DND-41 (cell line): ENCODE measurements around the gene DPF1.

Experiments
- ATAC-seq: fragments of 200-7000 bp; cut with Tn5 transposase; 3 replicates; pipeline ENCODE4 v1.9.1; 2021; ENCODE audit warnings: low read depth; ENCODE audit not compliant: insufficient read depth
- DNase-seq: peaks from one replicate; pipeline ENCODE4 v3.0.0-alpha.2; 2020
- H2AFZ ChIP-seq: 2 replicates; pipeline ENCODE4 v1.6.0; 2012; ENCODE audit warnings: low read depth, low read length
- H3K27ac ChIP-seq: 2 replicates; pipeline ENCODE4 v1.5.1; 2012; ENCODE audit warnings: low read length, inconsistent platforms
- H3K27me3 ChIP-seq: fragments of 200-600 bp; sonication (generic); 2 replicates; pipeline ENCODE4 v1.6.0; 2012; ENCODE audit warnings: low read length, mild to moderate bottlenecking, inconsistent platforms; ENCODE audit not compliant: insufficient read depth, poor library complexity
- H3K36me3 ChIP-seq: 2 replicates; pipeline ENCODE4 v1.5.1; 2012; ENCODE audit warnings: low read length, inconsistent platforms; ENCODE audit not compliant: insufficient read depth
- H3K4me1 ChIP-seq: 2 replicates; pipeline ENCODE4 v1.5.1; 2012; ENCODE audit warnings: mild to moderate bottlenecking, low read length; ENCODE audit not compliant: insufficient read depth
- H3K4me2 ChIP-seq: 2 replicates; pipeline ENCODE4 v1.6.0; 2012; ENCODE audit warnings: mild to moderate bottlenecking, moderate library complexity, low read length, inconsistent platforms; ENCODE audit not compliant: insufficient read depth
- H3K4me3 ChIP-seq, 2 experiments: fragments of 200-600 bp in 1 of 2; shearing (Covaris generic) in 1 of 2; 2 replicates each; pipeline ENCODE4 v1.5.1; 2012 to 2016; ENCODE audit warnings: inconsistent platforms in 2 of 2, low read length in 2 of 2, mild to moderate bottlenecking in 2 of 2, low read depth in 1 of 2, moderate library complexity in 1 of 2
- H3K79me2 ChIP-seq: 2 replicates; pipeline ENCODE4 v1.6.0; 2012; ENCODE audit warnings: low read length, inconsistent platforms; ENCODE audit not compliant: insufficient read depth
- H3K9ac ChIP-seq: 2 replicates; pipeline ENCODE4 v1.6.0; 2012; ENCODE audit warnings: low read depth, mild to moderate bottlenecking, inconsistent platforms, low read length, moderate library complexity
- H3K9me3 ChIP-seq: 2 replicates; pipeline ENCODE4 v1.5.1; 2012; ENCODE audit warnings: low read length, moderate library complexity, mild to moderate bottlenecking, inconsistent platforms; ENCODE audit not compliant: insufficient read depth, severe bottlenecking
- H4K20me1 ChIP-seq: 2 replicates; pipeline ENCODE4 v1.6.0; 2012; ENCODE audit warnings: low read length; ENCODE audit not compliant: insufficient read depth
- CTCF ChIP-seq: IDR thresholded peaks from 2 replicates; pipeline ENCODE4 v1.5.1; 2012; ENCODE audit warnings: borderline replicate concordance, low read length, moderate library complexity, mild to moderate bottlenecking; ENCODE audit not compliant: poor library complexity, severe bottlenecking; ENCODE audit errors: extremely low read depth
- EZH2 ChIP-seq: IDR thresholded peaks from 3 replicates; pipeline ENCODE4 v1.6.1; 2012; ENCODE audit warnings: borderline replicate concordance, low read depth, mild to moderate bottlenecking, moderate library complexity, low read length, inconsistent platforms; ENCODE audit not compliant: severe bottlenecking

DPF1 gene

GRCh38 chr19:38213469-38213868 lies 10.6 kb downstream of the DPF1 start:
- H3K4me1 ChIP-seq, result peaks cover 14% of the 10 kb centered on the region
- H3K4me2 ChIP-seq, result peak overlapping the region; percentile 34; the same call in 1 of the 2 replicates
- ATAC-seq, result no peak
- H3K36me3 ChIP-seq, result no peaks in the 10 kb centered on the region
- TF ChIP-seq EZH2 (no peak), CTCF (no peak)
- H3K27ac ChIP-seq, result no peak overlapping the region
- H3K9me3 ChIP-seq, result no peaks in the 10 kb centered on the region
- no peak overlapping the region for H3K9ac ChIP-seq
- no peak for DNase-seq
- peaks cover 18% of the 10 kb centered on the region for H3K27me3 ChIP-seq
- H2AFZ ChIP-seq, result no peak overlapping the region
- peaks cover 11% of the 10 kb centered on the region for H4K20me1 ChIP-seq
- H3K79me2 ChIP-seq, result no peaks in the 10 kb centered on the region
- no peak overlapping the region for H3K4me3 ChIP-seq

GRCh38 chr19:38211766-38212165 lies 12.3 kb downstream of the DPF1 start:
- Histone ChIP-seq H3K9ac (no peak overlapping the region), H3K27me3 (peaks cover 18% of the 10 kb centered on the region), H3K79me2 (no peaks in the 10 kb centered on the region), H3K4me2 (no peak overlapping the region), H3K4me3 (no peak overlapping the region), H3K9me3 (no peaks in the 10 kb centered on the region), H3K27ac (no peak overlapping the region), H3K36me3 (no peaks in the 10 kb centered on the region), H3K4me1 (peaks cover 14% of the 10 kb centered on the region), H4K20me1 (peaks cover 11% of the 10 kb centered on the region), H2AFZ (no peak overlapping the region)
- DNase-seq (no peak), ATAC-seq (no peak)
- TF ChIP-seq CTCF, result no peak
- no peak for TF ChIP-seq EZH2

GRCh38 chr19:38211151-38211591 lies 12.9 kb downstream of the DPF1 start:
- no peak overlapping the region for H3K9ac ChIP-seq
- no peak overlapping the region for H3K4me3 ChIP-seq
- H3K36me3 ChIP-seq, result no peaks in the 10 kb centered on the region
- TF ChIP-seq CTCF (no peak), EZH2 (no peak)
- peak; percentile 17 for DNase-seq
- no peak overlapping the region for H3K4me2 ChIP-seq
- H3K27ac ChIP-seq, result no peak overlapping the region
- no peaks in the 10 kb centered on the region for H3K9me3 ChIP-seq
- peak; percentile 36 for ATAC-seq
- peaks cover 11% of the 10 kb centered on the region for H4K20me1 ChIP-seq
- no peaks in the 10 kb centered on the region for H3K79me2 ChIP-seq
- H2AFZ ChIP-seq, result no peak overlapping the region
- peaks cover 18% of the 10 kb centered on the region for H3K27me3 ChIP-seq
- peaks cover 14% of the 10 kb centered on the region for H3K4me1 ChIP-seq
